ENCODE results near the gene BTF3L4. TPM values are rescaled to one million over a fixed set of nuclear protein-coding genes. Genes with fewer than 3 reads are reported as not detected.
"Not testable (repeated sequence)": the region's sequence is repeated elsewhere in the genome, so short reads cannot be mapped to it uniquely, and the experiment has no call there.

BTF3L4 gene
- total and polyA plus RNA-seq, 2 experiments from 2014 or later = 68.6 to 100 TPM

DNA sequence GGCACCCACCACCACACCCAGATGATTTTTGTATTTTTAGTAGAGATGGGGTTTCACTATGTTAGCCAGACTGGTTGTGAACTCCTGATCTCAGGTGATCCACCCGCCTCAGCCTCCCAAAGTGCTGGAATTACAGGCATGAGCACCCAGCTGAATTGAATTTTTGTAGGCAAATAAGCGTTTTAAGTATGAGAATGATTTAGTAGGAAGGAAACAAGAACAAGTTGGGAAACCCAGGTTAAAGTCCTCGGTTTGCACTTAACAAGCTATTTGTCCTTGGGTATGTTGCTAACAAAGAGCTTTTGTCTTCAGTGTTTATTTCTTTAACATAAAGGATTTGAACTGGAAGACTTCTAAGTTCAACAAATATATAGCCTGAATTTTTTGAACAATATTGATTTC lies 23.9 kb downstream of the BTF3L4 start:
- Histone ChIP-seq H3K27me3 (replicated peaks; ENCODE audit: insufficient read depth) (no peaks in the 10 kb centered on the region), H3K4me2 (ENCODE audit: unreplicated experiment) (no peak overlapping the region), H3K4me1 (ENCODE audit: insufficient read depth) (no peaks in the 10 kb centered on the region), H3K79me2 (ENCODE audit: insufficient read depth) (peaks cover 61% of the 10 kb centered on the region), H3K4me3 (no peak overlapping the region), H3F3A (ENCODE audit: insufficient read depth) (peaks cover 9% of the 10 kb centered on the region; the same call in 1 of the 2 replicates), H2AFZ (no peak overlapping the region), H3K27ac (no peak overlapping the region), H3K36me3 (ENCODE audit: low read depth) (peaks cover 23% of the 10 kb centered on the region), H3K9me2 (ENCODE audit: insufficient read depth) (no peaks in the 10 kb centered on the region), H3K9me3 (ENCODE audit: low read depth) (no peaks in the 10 kb centered on the region), H3K9ac (no peak overlapping the region), H4K20me1 (ENCODE audit: insufficient read depth) (0 out of 2 replicates have a peak, but pooled peaks cover 4% of the 10 kb centered on the region)
- TF ChIP-seq EZH2 (IDR thresholded peaks at IDR 0.05; ENCODE audit: insufficient read depth, poor library complexity, severe bottlenecking) (no peak), EZH2phosphoT487 (IDR thresholded peaks at IDR 0.05; ENCODE audit: insufficient read depth, low read depth) (no peak)
- no peak for DNase-seq
- WGBS, 2 experiments (ENCODE audit: low coverage in 1 of 2, low lambda C conversion rate in 2 of 2, missing lambda C conversion rate in 2 of 2) = 98% methylated on average over 3 of the region's 3 CpGs
- in situ Hi-C loops (cut with MboI) = no loop called here

DNA sequence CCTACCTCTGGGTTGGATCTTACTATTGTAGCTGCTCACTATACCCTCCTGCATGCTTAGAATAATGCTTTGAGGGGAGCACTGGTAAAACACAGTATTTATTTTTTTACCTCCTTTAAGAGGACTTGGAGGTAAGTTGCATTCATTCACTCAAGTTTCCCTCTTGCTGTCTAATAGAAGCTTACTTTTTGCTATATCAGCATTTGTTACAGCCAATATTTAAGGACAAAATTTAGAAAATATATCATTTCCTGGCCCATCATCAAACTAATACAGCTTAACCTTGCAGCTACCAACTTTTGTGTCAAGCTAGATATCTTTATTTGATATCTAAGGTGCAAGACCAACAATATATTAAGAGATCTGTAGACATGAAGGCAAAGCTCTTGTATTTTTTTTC lies 31.8 kb downstream of the BTF3L4 start:
- not testable (repeated sequence) for DNase-seq
- H3K36me3 ChIP-seq (ENCODE audit: low read depth) = peaks cover 59% of the 10 kb centered on the region

DNA sequence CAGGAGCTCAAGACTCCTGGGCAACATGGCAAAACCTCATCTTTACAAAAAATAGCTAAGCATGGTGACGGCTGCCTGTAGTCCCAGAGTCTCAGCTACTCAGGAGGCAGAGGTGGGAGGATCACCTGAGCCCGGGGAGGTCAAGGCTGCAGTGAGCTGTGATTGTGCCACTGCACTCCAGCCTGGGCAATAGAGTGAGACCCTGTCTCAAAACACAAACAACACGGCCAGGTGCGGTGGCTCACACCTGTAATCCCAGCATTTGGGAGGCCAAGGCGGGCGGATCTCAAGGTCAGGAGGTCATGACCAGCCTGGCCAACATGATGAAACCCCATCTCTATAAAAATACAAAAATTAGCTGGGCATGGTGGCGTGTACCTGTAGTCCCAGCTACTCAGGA lies 38.2 kb downstream of the BTF3L4 start:
- H3K9ac ChIP-seq; H2AFZ ChIP-seq; H3K9me3 ChIP-seq (ENCODE audit: low read depth); H3K79me2 ChIP-seq (ENCODE audit: insufficient read depth); DNase-seq; H4K20me1 ChIP-seq (ENCODE audit: insufficient read depth); H3K27ac ChIP-seq; H3K9me2 ChIP-seq (ENCODE audit: insufficient read depth); H3K4me1 ChIP-seq (ENCODE audit: insufficient read depth); H3K4me2 ChIP-seq (ENCODE audit: unreplicated experiment); H3F3A ChIP-seq (ENCODE audit: insufficient read depth); in situ Hi-C loops (cut with MboI); H3K4me3 ChIP-seq; H3K27me3 ChIP-seq (replicated peaks; ENCODE audit: insufficient read depth): not testable (repeated sequence)
- 94 to 96% methylated on average over 7 of the region's 7 CpGs for WGBS, 2 experiments (ENCODE audit: low coverage in 1 of 2, low lambda C conversion rate in 2 of 2, missing lambda C conversion rate in 2 of 2)
- H3K36me3 ChIP-seq (ENCODE audit: low read depth) = peaks cover 24% of the 10 kb centered on the region; the same call in 1 of the 2 replicates

More for the DNA sequence above, 31.8 kb downstream of the BTF3L4 start:
- H3K79me2 ChIP-seq (ENCODE audit: insufficient read depth) = peaks cover 18% of the 10 kb centered on the region
- H4K20me1 ChIP-seq (ENCODE audit: insufficient read depth); H3K4me2 ChIP-seq (ENCODE audit: unreplicated experiment); H3F3A ChIP-seq (ENCODE audit: insufficient read depth); H3K9me2 ChIP-seq (ENCODE audit: insufficient read depth); H3K9me3 ChIP-seq (ENCODE audit: low read depth); in situ Hi-C loops (cut with MboI); H3K27ac ChIP-seq; H3K4me1 ChIP-seq (ENCODE audit: insufficient read depth); H3K27me3 ChIP-seq (replicated peaks; ENCODE audit: insufficient read depth); H3K4me3 ChIP-seq; H3K9ac ChIP-seq; H2AFZ ChIP-seq: not testable (repeated sequence)

DNA sequence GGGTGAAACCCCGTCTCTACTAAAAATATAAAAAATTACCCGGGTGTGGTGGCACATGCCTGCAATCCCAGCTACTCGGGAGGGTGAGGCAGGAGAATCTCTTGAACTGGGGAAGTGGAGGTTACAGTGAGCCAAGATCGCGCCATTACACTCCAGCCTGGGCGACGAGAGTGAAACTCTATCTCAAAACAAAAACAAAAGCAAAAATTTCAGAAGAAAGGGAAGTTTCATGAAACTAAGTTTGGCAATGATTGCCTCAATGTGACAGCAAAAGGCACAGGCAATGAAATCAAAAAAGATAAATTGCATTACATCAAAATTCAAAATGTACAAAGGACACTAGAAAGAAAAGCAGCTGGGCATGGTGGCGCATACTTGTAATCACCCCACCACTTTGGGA lies 40.1 kb downstream of the BTF3L4 start:
- Histone ChIP-seq H3K4me2 (ENCODE audit: unreplicated experiment) (no peak overlapping the region), H3K36me3 (ENCODE audit: low read depth) (peaks cover 7% of the 10 kb centered on the region; the same call in 1 of the 2 replicates), H3F3A (ENCODE audit: insufficient read depth) (0 out of 2 replicates have a peak, but pooled peaks cover 4% of the 10 kb centered on the region), H3K9me3 (ENCODE audit: low read depth) (no peaks in the 10 kb centered on the region), H3K9ac (no peak overlapping the region), H3K27ac (no peak overlapping the region), H3K79me2 (ENCODE audit: insufficient read depth) (no peaks in the 10 kb centered on the region), H3K9me2 (ENCODE audit: insufficient read depth) (no peaks in the 10 kb centered on the region), H3K27me3 (replicated peaks; ENCODE audit: insufficient read depth) (no peaks in the 10 kb centered on the region), H4K20me1 (ENCODE audit: insufficient read depth) (no peaks in the 10 kb centered on the region), H3K4me3 (no peak overlapping the region), H3K4me1 (ENCODE audit: insufficient read depth) (no peaks in the 10 kb centered on the region), H2AFZ (no peak overlapping the region)
- WGBS, 2 experiments (ENCODE audit: low coverage in 1 of 2, low lambda C conversion rate in 2 of 2, missing lambda C conversion rate in 2 of 2) = 85 to 89% methylated on average over 8 of the region's 8 CpGs
- no peak for DNase-seq
- TF ChIP-seq EZH2phosphoT487 (IDR thresholded peaks at IDR 0.05; ENCODE audit: insufficient read depth, low read depth) = no peak
- no peak for TF ChIP-seq EZH2 (IDR thresholded peaks at IDR 0.05; ENCODE audit: insufficient read depth, poor library complexity, severe bottlenecking)
- in situ Hi-C loops (cut with MboI) = no loop called here

DNA sequence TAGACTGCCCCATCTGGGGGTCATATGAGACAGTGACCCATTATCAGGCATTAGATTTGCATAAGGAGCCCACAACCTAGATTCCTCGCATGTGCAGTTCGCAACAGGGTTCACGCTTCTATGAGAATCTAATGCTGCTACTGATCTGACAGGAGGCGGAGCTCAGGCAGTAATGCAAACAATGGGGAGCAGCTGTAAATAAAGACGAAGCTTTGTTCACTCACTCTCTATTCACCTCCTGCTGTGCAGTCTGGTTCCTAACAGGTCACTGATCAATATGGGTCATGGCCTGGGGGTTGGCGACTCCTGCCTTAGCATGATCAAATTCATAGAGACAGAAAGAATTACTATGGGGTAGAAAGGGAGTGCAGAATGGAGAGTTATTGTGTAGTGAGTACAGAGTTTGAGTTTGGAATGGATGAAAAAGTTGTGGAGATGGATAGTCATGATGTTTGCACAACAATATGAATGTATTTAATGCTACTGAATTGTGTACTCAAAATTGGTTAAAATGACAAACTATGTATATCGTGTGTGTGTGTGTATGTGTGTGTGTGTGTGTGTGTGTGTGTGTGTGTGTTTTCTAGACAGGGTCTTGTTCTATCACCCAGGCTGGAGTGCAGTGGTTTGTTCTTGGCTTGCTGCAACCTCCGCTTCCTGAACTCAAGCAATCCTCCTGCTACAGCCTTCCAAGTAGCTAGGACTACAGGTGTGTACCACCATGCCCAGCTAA lies 42.2 kb downstream of the BTF3L4 start:
- Histone ChIP-seq H3K36me3 (ENCODE audit: low read depth) (no peaks in the 10 kb centered on the region), H3F3A (ENCODE audit: insufficient read depth) (no peaks in the 10 kb centered on the region), H3K79me2 (ENCODE audit: insufficient read depth) (no peaks in the 10 kb centered on the region), H3K27ac (no peak overlapping the region), H3K4me1 (ENCODE audit: insufficient read depth) (no peaks in the 10 kb centered on the region), H4K20me1 (ENCODE audit: insufficient read depth) (no peaks in the 10 kb centered on the region), H2AFZ (no peak overlapping the region), H3K9ac (no peak overlapping the region), H3K4me3 (no peak overlapping the region), H3K27me3 (replicated peaks; ENCODE audit: insufficient read depth) (no peaks in the 10 kb centered on the region), H3K9me2 (ENCODE audit: insufficient read depth) (no peaks in the 10 kb centered on the region), H3K4me2 (ENCODE audit: unreplicated experiment) (no peak overlapping the region), H3K9me3 (ENCODE audit: low read depth) (no peaks in the 10 kb centered on the region)
- no peak for TF ChIP-seq EZH2 (IDR thresholded peaks at IDR 0.05; ENCODE audit: insufficient read depth, poor library complexity, severe bottlenecking)
- no peak for TF ChIP-seq EZH2phosphoT487 (IDR thresholded peaks at IDR 0.05; ENCODE audit: insufficient read depth, low read depth)
- in situ Hi-C loops (cut with MboI) = no loop called here
- 54 to 59% methylated on average over 8 of the region's 8 CpGs for WGBS, 2 experiments (ENCODE audit: low coverage in 1 of 2, low lambda C conversion rate in 2 of 2, missing lambda C conversion rate in 2 of 2)
- no peak for DNase-seq
